Measurements from ENCODE around the gene AGBL1. TPM values are rescaled to one million over a fixed set of nuclear protein-coding genes. Genes with fewer than 3 reads are reported as not detected.

Gene AGBL1
- total and polyA plus RNA-seq, 2 donors (not counting 1 experiment from before 2014, with no cell fraction given): not detected

- 97% methylated on average over 4 of the region's 5 CpGs for WGBS (ENCODE audit: insufficient coverage)
- H3K9me3 Mint-ChIP-seq (ENCODE audit: insufficient read depth): peaks cover 4% of the 10 kb centered on the region
- H3K27me3 Mint-ChIP-seq: peaks cover 10% of the 10 kb centered on the region
- H3K4me1 Mint-ChIP-seq: no peaks in the 10 kb centered on the region
- no peak overlapping the region for H2AFZ ChIP-seq (ENCODE audit: insufficient read depth, low read depth, low read length, poor library complexity, severe bottlenecking)
- H3K4me2 ChIP-seq (replicated peaks; ENCODE audit: low read depth, low read length, poor library complexity, severe bottlenecking): no peak overlapping the region
- no peak overlapping the region for H3K9ac ChIP-seq (ENCODE audit: low read length)
- H3K27ac ChIP-seq (ENCODE audit: low read length in 2 of 2): no peak overlapping the region
- DNase-seq: no peak
- no peaks in the 10 kb centered on the region for H3K79me2 ChIP-seq (ENCODE audit: control insufficient read depth, insufficient read depth, low read length)
- no peak overlapping the region for H3K4me3 Mint-ChIP-seq
- TF ChIP-seq EZH2 (IDR thresholded peaks at IDR 0.05; ENCODE audit: borderline replicate concordance, insufficient read depth, low read depth, low read length, poor library complexity, severe bottlenecking): no peak
- TF ChIP-seq, protein P1, sequence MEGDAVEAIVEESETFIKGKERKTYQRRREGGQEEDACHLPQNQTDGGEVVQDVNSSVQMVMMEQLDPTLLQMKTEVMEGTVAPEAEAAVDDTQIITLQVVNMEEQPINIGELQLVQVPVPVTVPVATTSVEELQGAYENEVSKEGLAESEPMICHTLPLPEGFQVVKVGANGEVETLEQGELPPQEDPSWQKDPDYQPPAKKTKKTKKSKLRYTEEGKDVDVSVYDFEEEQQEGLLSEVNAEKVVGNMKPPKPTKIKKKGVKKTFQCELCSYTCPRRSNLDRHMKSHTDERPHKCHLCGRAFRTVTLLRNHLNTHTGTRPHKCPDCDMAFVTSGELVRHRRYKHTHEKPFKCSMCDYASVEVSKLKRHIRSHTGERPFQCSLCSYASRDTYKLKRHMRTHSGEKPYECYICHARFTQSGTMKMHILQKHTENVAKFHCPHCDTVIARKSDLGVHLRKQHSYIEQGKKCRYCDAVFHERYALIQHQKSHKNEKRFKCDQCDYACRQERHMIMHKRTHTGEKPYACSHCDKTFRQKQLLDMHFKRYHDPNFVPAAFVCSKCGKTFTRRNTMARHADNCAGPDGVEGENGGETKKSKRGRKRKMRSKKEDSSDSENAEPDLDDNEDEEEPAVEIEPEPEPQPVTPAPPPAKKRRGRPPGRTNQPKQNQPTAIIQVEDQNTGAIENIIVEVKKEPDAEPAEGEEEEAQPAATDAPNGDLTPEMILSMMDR (IDR thresholded peaks at IDR 0.05): no peak
- no peak for ATAC-seq (ENCODE audit: low read depth)
- intact Hi-C loops (cut with micrococcal nuclease): no loop called here
- no peak overlapping the region for H3K4me3 ChIP-seq (ENCODE audit: control extremely low read depth in 1 of 5, extremely low read depth in 1 of 5, insufficient read depth in 1 of 5, low read depth in 2 of 5, low read length in 4 of 5)
- H3K9me3 ChIP-seq (ENCODE audit: control extremely low read depth in 1 of 3, control insufficient read depth in 2 of 3, insufficient read depth in 1 of 3, low read length in 2 of 3): peaks cover 0 to 19% (median 4%) of the 10 kb centered on the region in 3 donors
- CTCF ChIA-PET: no interaction called here
- H3K4me1 ChIP-seq (ENCODE audit: control insufficient read depth in 2 of 2, insufficient read depth in 2 of 2, low read length in 2 of 2): no peaks in the 10 kb centered on the region
- POLR2A ChIA-PET: no interaction called here
- H3K27ac Mint-ChIP-seq: no peak overlapping the region
- no peaks in the 10 kb centered on the region for H4K20me1 ChIP-seq (ENCODE audit: control insufficient read depth, insufficient read depth, low read length, poor library complexity, severe bottlenecking)
- H3K36me3 ChIP-seq (replicated peaks in 1 of 2; ENCODE audit: control extremely low read depth in 1 of 2, control insufficient read depth in 1 of 2, extremely low read depth in 1 of 2, insufficient read depth in 2 of 2, low read length in 1 of 2): no peaks in the 10 kb centered on the region
- peaks cover 0 to 3% (median 1%) of the 10 kb centered on the region in 4 experiments for H3K27me3 ChIP-seq (replicated peaks in 1 of 4; ENCODE audit: control extremely low read depth in 1 of 4, control insufficient read depth in 3 of 4, insufficient read depth in 4 of 4, low read length in 3 of 4)
Observed at GRCh38 chr15:86101818-86102217, 22.1 kb downstream of the AGBL1 start.

DNA sequence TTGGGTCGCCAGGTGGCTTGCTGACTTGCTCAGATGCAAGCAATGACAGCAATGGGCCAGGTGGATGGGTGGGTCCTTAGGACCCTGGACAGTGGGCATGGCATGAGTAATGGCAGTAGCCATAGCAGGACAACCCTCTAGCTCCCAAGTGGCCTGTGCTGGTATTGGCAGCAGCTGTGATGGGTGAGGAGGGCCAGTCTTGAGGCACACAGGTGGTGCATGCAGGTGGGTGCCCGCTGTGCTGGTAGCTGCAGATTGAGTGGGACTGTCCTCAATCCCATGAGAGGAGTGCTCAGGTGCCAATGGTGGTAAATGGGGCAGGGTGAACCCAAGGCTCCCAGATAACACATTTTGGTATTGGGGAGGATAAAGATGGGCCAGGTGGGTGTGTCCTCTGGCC, 24.2 kb downstream of the AGBL1 start:
- Histone ChIP-seq H3K9ac (ENCODE audit: low read length) (no peak overlapping the region), H3K4me2 (replicated peaks; ENCODE audit: low read depth, low read length, poor library complexity, severe bottlenecking) (no peak overlapping the region), H3K9me3 (ENCODE audit: control extremely low read depth in 1 of 3, control insufficient read depth in 2 of 3, insufficient read depth in 1 of 3, low read length in 2 of 3) (peaks cover 0 to 19% (median 4%) of the 10 kb centered on the region in 3 donors), H3K36me3 (replicated peaks in 1 of 2; ENCODE audit: control extremely low read depth in 1 of 2, control insufficient read depth in 1 of 2, extremely low read depth in 1 of 2, insufficient read depth in 2 of 2, low read length in 1 of 2) (no peaks in the 10 kb centered on the region), H3K27me3 (replicated peaks in 1 of 4; ENCODE audit: control extremely low read depth in 1 of 4, control insufficient read depth in 3 of 4, insufficient read depth in 4 of 4, low read length in 3 of 4) (peaks cover 0 to 3% (median 1%) of the 10 kb centered on the region in 4 experiments), H3K4me1 (ENCODE audit: control insufficient read depth in 2 of 2, insufficient read depth in 2 of 2, low read length in 2 of 2) (no peaks in the 10 kb centered on the region), H3K27ac (ENCODE audit: low read length in 2 of 2) (no peak overlapping the region), H3K79me2 (ENCODE audit: control insufficient read depth, insufficient read depth, low read length) (no peaks in the 10 kb centered on the region), H2AFZ (ENCODE audit: insufficient read depth, low read depth, low read length, poor library complexity, severe bottlenecking) (no peak overlapping the region), H3K4me3 (ENCODE audit: control extremely low read depth in 1 of 5, extremely low read depth in 1 of 5, insufficient read depth in 1 of 5, low read depth in 2 of 5, low read length in 4 of 5) (no peak overlapping the region), H4K20me1 (ENCODE audit: control insufficient read depth, insufficient read depth, low read length, poor library complexity, severe bottlenecking) (no peaks in the 10 kb centered on the region)
- no peak for ATAC-seq (ENCODE audit: low read depth)
- TF ChIP-seq, protein P1 (IDR thresholded peaks at IDR 0.05): no peak
- TF ChIP-seq EZH2 (IDR thresholded peaks at IDR 0.05; ENCODE audit: borderline replicate concordance, insufficient read depth, low read depth, low read length, poor library complexity, severe bottlenecking): no peak
- intact Hi-C loops (cut with micrococcal nuclease): no loop called here
- peaks cover 18% of the 10 kb centered on the region for H3K27me3 Mint-ChIP-seq
- POLR2A ChIA-PET: no interaction called here
- no peak overlapping the region for H3K27ac Mint-ChIP-seq
- CTCF ChIA-PET: no interaction called here
- peaks cover 4% of the 10 kb centered on the region for H3K9me3 Mint-ChIP-seq (ENCODE audit: insufficient read depth)
- WGBS (ENCODE audit: insufficient coverage): 83% methylated on average over 2 of the region's 2 CpGs
- H3K4me3 Mint-ChIP-seq: no peak overlapping the region
- H3K4me1 Mint-ChIP-seq: no peaks in the 10 kb centered on the region
- DNase-seq: no peak

Measured in B cell (primary cell).